ENCODE results near the gene MAP4K5.

DNA sequence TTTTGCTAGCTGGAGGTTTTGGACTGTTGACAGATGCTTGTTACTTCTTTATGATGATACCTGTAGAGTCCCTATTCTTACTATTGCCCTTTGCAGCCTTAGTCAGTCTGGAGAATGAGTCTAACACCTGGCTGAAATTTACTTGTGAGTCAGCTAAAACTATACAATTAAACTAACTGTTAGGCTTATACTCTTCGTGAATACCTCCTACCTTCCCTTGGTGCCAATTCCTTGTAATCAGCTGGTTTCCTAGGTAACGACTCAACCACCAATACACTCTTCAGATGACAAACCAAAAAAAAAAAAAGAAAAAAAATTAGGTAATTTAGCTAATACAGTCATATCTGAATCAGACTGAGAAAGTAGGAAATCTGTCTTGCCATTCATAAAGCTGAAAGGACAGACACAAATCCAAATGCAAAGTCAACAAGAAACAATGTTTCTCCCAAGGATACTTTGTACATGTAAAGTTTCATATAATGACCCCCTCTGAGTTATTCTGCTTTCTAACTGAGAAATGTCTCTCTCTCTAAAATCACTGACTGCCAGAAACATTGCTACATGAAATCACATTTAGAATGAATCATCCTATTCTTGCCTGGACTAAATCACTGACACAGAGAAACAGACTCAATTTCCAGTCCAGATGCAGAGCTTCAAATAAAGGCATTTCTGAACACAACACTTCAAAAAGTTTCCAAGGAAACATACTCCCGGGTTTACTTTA lies 79.2 kb downstream of the MAP4K5 start:
- no peak for TF ChIP-seq POLR2A (IDR thresholded peaks at IDR 0.05)
- TF ChIP-seq, protein P1, sequence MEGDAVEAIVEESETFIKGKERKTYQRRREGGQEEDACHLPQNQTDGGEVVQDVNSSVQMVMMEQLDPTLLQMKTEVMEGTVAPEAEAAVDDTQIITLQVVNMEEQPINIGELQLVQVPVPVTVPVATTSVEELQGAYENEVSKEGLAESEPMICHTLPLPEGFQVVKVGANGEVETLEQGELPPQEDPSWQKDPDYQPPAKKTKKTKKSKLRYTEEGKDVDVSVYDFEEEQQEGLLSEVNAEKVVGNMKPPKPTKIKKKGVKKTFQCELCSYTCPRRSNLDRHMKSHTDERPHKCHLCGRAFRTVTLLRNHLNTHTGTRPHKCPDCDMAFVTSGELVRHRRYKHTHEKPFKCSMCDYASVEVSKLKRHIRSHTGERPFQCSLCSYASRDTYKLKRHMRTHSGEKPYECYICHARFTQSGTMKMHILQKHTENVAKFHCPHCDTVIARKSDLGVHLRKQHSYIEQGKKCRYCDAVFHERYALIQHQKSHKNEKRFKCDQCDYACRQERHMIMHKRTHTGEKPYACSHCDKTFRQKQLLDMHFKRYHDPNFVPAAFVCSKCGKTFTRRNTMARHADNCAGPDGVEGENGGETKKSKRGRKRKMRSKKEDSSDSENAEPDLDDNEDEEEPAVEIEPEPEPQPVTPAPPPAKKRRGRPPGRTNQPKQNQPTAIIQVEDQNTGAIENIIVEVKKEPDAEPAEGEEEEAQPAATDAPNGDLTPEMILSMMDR (IDR thresholded peaks at IDR 0.05), result no peak
- TF ChIP-seq POLR2AphosphoS5 (IDR thresholded peaks at IDR 0.05), result no peak

Measured in breast epithelium (tissue), 3 donors.